ENCODE measurements around the gene MTFMT. TPM values are rescaled to one million over a fixed set of nuclear protein-coding genes. Genes with fewer than 3 reads are reported as not detected.
"Not testable (repeated sequence)": the region's sequence is repeated elsewhere in the genome, so short reads cannot be mapped to it uniquely, and the experiment has no call there.

The MTFMT gene
- total RNA-seq, 1 donor, result 19.2 TPM

- no peak for DNase-seq (ENCODE audit: low read depth)
- H3K4me3 ChIP-seq (ENCODE audit: low read depth, low read length), result peak overlapping the region; percentile 86
- no peak for TF ChIP-seq CTCF (IDR thresholded peaks at IDR 0.05; ENCODE audit: insufficient read depth, low read length)
These were observed 1.1 kb downstream of the MTFMT start for GRCh38 chr15:65028338-65028737.

- peak overlapping the region; percentile 86 for H3K4me3 ChIP-seq (ENCODE audit: low read depth, low read length)
- no peak for TF ChIP-seq CTCF (IDR thresholded peaks at IDR 0.05; ENCODE audit: insufficient read depth, low read length)
- no peak for DNase-seq (ENCODE audit: low read depth)
These were observed 1.8 kb downstream of the MTFMT start for GRCh38 chr15:65027593-65027992.

- no peak overlapping the region for H3K4me3 ChIP-seq (ENCODE audit: low read depth, low read length)
- DNase-seq (ENCODE audit: low read depth), result no peak
- TF ChIP-seq CTCF (IDR thresholded peaks at IDR 0.05; ENCODE audit: insufficient read depth, low read length), result no peak
These were observed 2.7 kb downstream of the MTFMT start for GRCh38 chr15:65026756-65027155.

- TF ChIP-seq CTCF (IDR thresholded peaks at IDR 0.05; ENCODE audit: insufficient read depth, low read length), result no peak
- no peak for DNase-seq (ENCODE audit: low read depth)
- no peak overlapping the region for H3K4me3 ChIP-seq (ENCODE audit: low read depth, low read length)
These were observed 8.0 kb downstream of the MTFMT start for GRCh38 chr15:65021488-65021887.

- H3K4me3 ChIP-seq (ENCODE audit: low read depth, low read length), result no peak overlapping the region
- no peak for TF ChIP-seq CTCF (IDR thresholded peaks at IDR 0.05; ENCODE audit: insufficient read depth, low read length)
- DNase-seq (ENCODE audit: low read depth), result no peak
These were observed 9.0 kb downstream of the MTFMT start for GRCh38 chr15:65020419-65020818.

GRCh38 chr15:65011198-65011597 lies 18.2 kb downstream of the MTFMT start:
- H3K4me3 ChIP-seq (ENCODE audit: low read depth, low read length); DNase-seq (ENCODE audit: low read depth): not testable (repeated sequence)

GRCh38 chr15:65008983-65009382 lies 20.5 kb downstream of the MTFMT start:
- DNase-seq (ENCODE audit: low read depth), result no peak
- no peak overlapping the region for H3K4me3 ChIP-seq (ENCODE audit: low read depth, low read length)

More at GRCh38 chr15:65008983-65009382, 20.5 kb downstream of the MTFMT start:
- peak; percentile 1 for TF ChIP-seq CTCF (IDR thresholded peaks at IDR 0.05; ENCODE audit: insufficient read depth, low read length)

All from fibroblast of the aortic adventitia (primary cell).